Neural cell (in vitro differentiated cells): ENCODE measurements around the gene SRCIN1. TPM values are rescaled to one million over a fixed set of nuclear protein-coding genes. Genes with fewer than 3 reads are reported as not detected.

Source experiments
- H2AFZ ChIP-seq: fragments of 200-600, 300-800 bp; sonication (generic), shearing (Covaris generic); 2 replicates; pipeline ENCODE4 v1.6.0; 2014; ENCODE audit warnings: low read depth, mild to moderate bottlenecking, antibody characterized with exemption, low read length, moderate library complexity
- H3F3A ChIP-seq: fragments of 200-600 bp; shearing (Covaris generic); 2 replicates; pipeline ENCODE4 v1.6.1; 2016; ENCODE audit warnings: mild to moderate bottlenecking, moderate library complexity, mixed read lengths, antibody characterized with exemption, low read length; ENCODE audit not compliant: insufficient read depth, poor library complexity, severe bottlenecking
- H3K27ac ChIP-seq: fragments of 200-600, 300-800 bp; sonication (generic), shearing (Covaris generic); 2 replicates; pipeline ENCODE4 v1.5.1; 2014; ENCODE audit warnings: mild to moderate bottlenecking, low read length, moderate library complexity
- H3K27me3 ChIP-seq: fragments of 300-800, 200-600 bp; sonication (generic), shearing (Covaris generic); 2 replicates; pipeline ENCODE4 v1.6.0; 2014; ENCODE audit warnings: mild to moderate bottlenecking, low read depth, low read length, moderate library complexity; ENCODE audit not compliant: insufficient read depth
- H3K36me3 ChIP-seq: fragments of 300-800, 200-600 bp; sonication (generic), shearing (Covaris generic); 2 replicates; pipeline ENCODE4 v1.5.1; 2014; ENCODE audit warnings: mild to moderate bottlenecking, antibody characterized with exemption, low read length, moderate library complexity; ENCODE audit not compliant: insufficient read depth
- H3K4me2 ChIP-seq: fragments of 300-800, 200-600 bp; sonication (generic), shearing (Covaris generic); 2 replicates; pipeline ENCODE4 v1.6.0; 2014; ENCODE audit warnings: mild to moderate bottlenecking, low read length
- H3K4me3 ChIP-seq: fragments of 300-800, 200-600 bp; sonication (generic), shearing (Covaris generic); 2 replicates; pipeline ENCODE4 v1.5.1; 2014; ENCODE audit warnings: mild to moderate bottlenecking, low read length, moderate library complexity
- H3K79me2 ChIP-seq: fragments of 200-600 bp; shearing (Covaris generic); replicated peaks from 2 replicates; pipeline ENCODE4 v1.6.0; 2014; ENCODE audit warnings: mild to moderate bottlenecking, low read length, moderate library complexity; ENCODE audit not compliant: insufficient read depth
- H3K9ac ChIP-seq: fragments of 300-800, 200-600 bp; sonication (generic), shearing (Covaris generic); 2 replicates; pipeline ENCODE4 v1.6.1; 2016; ENCODE audit warnings: mild to moderate bottlenecking, low read length, mixed read lengths
- H3K9me2 ChIP-seq: fragments of 200-600 bp; shearing (Covaris generic); 2 replicates; pipeline ENCODE4 v1.6.1; 2016; ENCODE audit warnings: mild to moderate bottlenecking, low read length, mixed read lengths; ENCODE audit not compliant: insufficient read depth
- H3K9me3 ChIP-seq: fragments of 200-600, 300-800 bp; sonication (generic), shearing (Covaris generic); 2 replicates; pipeline ENCODE4 v1.6.1; 2016; ENCODE audit warnings: mild to moderate bottlenecking, mixed run types, low read length, moderate library complexity, mixed read lengths
- H4K20me1 ChIP-seq: fragments of 200-600 bp; shearing (Covaris generic); 2 replicates; pipeline ENCODE4 v1.6.1; 2016; ENCODE audit warnings: mild to moderate bottlenecking, mixed run types; ENCODE audit not compliant: insufficient read depth
- CTCF ChIP-seq: fragments of 450-650 bp; IDR thresholded peaks from 2 replicates; pipeline ENCODE4 v1.5.1; 2014; ENCODE audit warnings: antibody characterized with exemption, mild to moderate bottlenecking, moderate library complexity; ENCODE audit not compliant: poor library complexity, severe bottlenecking
- EP300 ChIP-seq: fragments of 450-650 bp; conservative IDR thresholded peaks from 2 replicates; pipeline ENCODE4 v1.6.1; 2014; ENCODE audit warnings: antibody characterized with exemption, mild to moderate bottlenecking, moderate library complexity; ENCODE audit not compliant: poor library complexity, severe bottlenecking
- EZH2 ChIP-seq: fragments of 200-600, 300-800 bp; shearing (Covaris generic), sonication (generic); IDR thresholded peaks from 2 replicates; pipeline ENCODE4 v1.6.1; 2014; ENCODE audit warnings: antibody characterized with exemption, low read length, borderline replicate concordance, mild to moderate bottlenecking; ENCODE audit not compliant: insufficient read depth, poor library complexity, severe bottlenecking
- MXI1 ChIP-seq: fragments of 450-650 bp; conservative IDR thresholded peaks from 2 replicates; pipeline ENCODE4 v1.6.1; 2014; ENCODE audit warnings: antibody characterized with exemption, mild to moderate bottlenecking; ENCODE audit not compliant: poor library complexity, severe bottlenecking
- POLR2AphosphoS5 ChIP-seq: IDR thresholded peaks from 2 replicates; pipeline ENCODE4 v1.6.1; 2012
- RAD21 ChIP-seq: fragments of 450-650 bp; conservative IDR thresholded peaks from 2 replicates; pipeline ENCODE4 v1.6.1; 2014; ENCODE audit warnings: antibody characterized with exemption, mild to moderate bottlenecking, moderate library complexity
- SMC3 ChIP-seq: fragments of 450-650 bp; conservative IDR thresholded peaks from 2 replicates; pipeline ENCODE4 v1.6.1; 2014; ENCODE audit warnings: antibody characterized with exemption, mild to moderate bottlenecking, moderate library complexity; ENCODE audit not compliant: poor library complexity
- TAF1 ChIP-seq: IDR thresholded peaks from 2 replicates; pipeline ENCODE4 v1.6.1; 2012; ENCODE audit warnings: low read depth
- polyA plus RNA-seq: library from polyadenylated mRNA; depleted of rRNA; stranded (reverse); fragments of >200 nt; gene quantifications from 2 replicates; pipeline ENCODE4 v1.2.3, GENCODE V29; 2014
- TF ChIP-seq, protein P1 (sequence below): IDR thresholded peaks from 2 replicates; pipeline ENCODE4 v1.6.1; 2012; ENCODE audit warnings: borderline replicate concordance

SRCIN1 gene
- polyA plus RNA-seq, 1 donor from 2014 or later: 18.0 TPM

- H3K9me3 ChIP-seq: no peaks in the 10 kb centered on the region
- no peaks in the 10 kb centered on the region for H3K36me3 ChIP-seq
- no peak overlapping the region for H3K9ac ChIP-seq
- H3K27ac ChIP-seq: no peak overlapping the region
- no peaks in the 10 kb centered on the region for H3F3A ChIP-seq
- H2AFZ ChIP-seq: no peak overlapping the region
- no peak for TF ChIP-seq RAD21
- no peak for TF ChIP-seq SMC3
- TF ChIP-seq, protein P1, sequence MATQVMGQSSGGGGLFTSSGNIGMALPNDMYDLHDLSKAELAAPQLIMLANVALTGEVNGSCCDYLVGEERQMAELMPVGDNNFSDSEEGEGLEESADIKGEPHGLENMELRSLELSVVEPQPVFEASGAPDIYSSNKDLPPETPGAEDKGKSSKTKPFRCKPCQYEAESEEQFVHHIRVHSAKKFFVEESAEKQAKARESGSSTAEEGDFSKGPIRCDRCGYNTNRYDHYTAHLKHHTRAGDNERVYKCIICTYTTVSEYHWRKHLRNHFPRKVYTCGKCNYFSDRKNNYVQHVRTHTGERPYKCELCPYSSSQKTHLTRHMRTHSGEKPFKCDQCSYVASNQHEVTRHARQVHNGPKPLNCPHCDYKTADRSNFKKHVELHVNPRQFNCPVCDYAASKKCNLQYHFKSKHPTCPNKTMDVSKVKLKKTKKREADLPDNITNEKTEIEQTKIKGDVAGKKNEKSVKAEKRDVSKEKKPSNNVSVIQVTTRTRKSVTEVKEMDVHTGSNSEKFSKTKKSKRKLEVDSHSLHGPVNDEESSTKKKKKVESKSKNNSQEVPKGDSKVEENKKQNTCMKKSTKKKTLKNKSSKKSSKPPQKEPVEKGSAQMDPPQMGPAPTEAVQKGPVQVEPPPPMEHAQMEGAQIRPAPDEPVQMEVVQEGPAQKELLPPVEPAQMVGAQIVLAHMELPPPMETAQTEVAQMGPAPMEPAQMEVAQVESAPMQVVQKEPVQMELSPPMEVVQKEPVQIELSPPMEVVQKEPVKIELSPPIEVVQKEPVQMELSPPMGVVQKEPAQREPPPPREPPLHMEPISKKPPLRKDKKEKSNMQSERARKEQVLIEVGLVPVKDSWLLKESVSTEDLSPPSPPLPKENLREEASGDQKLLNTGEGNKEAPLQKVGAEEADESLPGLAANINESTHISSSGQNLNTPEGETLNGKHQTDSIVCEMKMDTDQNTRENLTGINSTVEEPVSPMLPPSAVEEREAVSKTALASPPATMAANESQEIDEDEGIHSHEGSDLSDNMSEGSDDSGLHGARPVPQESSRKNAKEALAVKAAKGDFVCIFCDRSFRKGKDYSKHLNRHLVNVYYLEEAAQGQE: no peak
- TF ChIP-seq CTCF: no peak
- no peak for TF ChIP-seq EP300
- TF ChIP-seq MXI1: no peak
- no peak for TF ChIP-seq TAF1
- TF ChIP-seq EZH2: no peak
- TF ChIP-seq POLR2AphosphoS5: no peak
- no peaks in the 10 kb centered on the region for H3K9me2 ChIP-seq
- no peaks in the 10 kb centered on the region for H3K79me2 ChIP-seq
- H4K20me1 ChIP-seq: no peaks in the 10 kb centered on the region
- no peak overlapping the region for H3K4me3 ChIP-seq
- no peaks in the 10 kb centered on the region for H3K27me3 ChIP-seq
- no peak overlapping the region for H3K4me2 ChIP-seq
Measured at GRCh38 chr17:38617967-38618760, 12.4 kb upstream of the SRCIN1 start.

GRCh38 chr17:38617074-38617860 is 11.5 kb upstream of the SRCIN1 start:
- Histone ChIP-seq H2AFZ (no peak overlapping the region), H3K9me3 (no peaks in the 10 kb centered on the region), H3K36me3 (no peaks in the 10 kb centered on the region), H3K79me2 (no peaks in the 10 kb centered on the region), H3K27me3 (no peaks in the 10 kb centered on the region), H3K4me2 (no peak overlapping the region), H4K20me1 (no peaks in the 10 kb centered on the region), H3K9ac (no peak overlapping the region), H3K27ac (no peak overlapping the region), H3F3A (no peaks in the 10 kb centered on the region), H3K9me2 (no peaks in the 10 kb centered on the region), H3K4me3 (no peak overlapping the region)
- TF ChIP-seq TAF1 (no peak), RAD21 (no peak), MXI1 (no peak), EP300 (no peak), POLR2AphosphoS5 (no peak), CTCF (no peak), SMC3 (no peak), EZH2 (no peak)
- TF ChIP-seq, protein P1: no peak
